Fibroblast of lung (primary cell): ENCODE results near the gene CT45A7. TPM values are rescaled to one million over a fixed set of nuclear protein-coding genes. Genes with fewer than 3 reads are reported as not detected.
"Not testable (repeated sequence)": the region's sequence is repeated elsewhere in the genome, so short reads cannot be mapped to it uniquely, and the experiment has no call there.

Experiments used
- DNase-seq, 2 donors: peaks; one replicate each; pipeline versions ENCODE4 v3.0.0 to v3.0.0-alpha.2; 2010; ENCODE audit warnings: low read depth in 2 of 2
- H2AFZ ChIP-seq: 2 replicates; pipeline ENCODE4 v1.5.1; 2012; ENCODE audit warnings: low read length, control low read depth, inconsistent platforms
- H3K27ac ChIP-seq: 2 replicates; pipeline ENCODE4 v1.5.1; 2011; ENCODE audit warnings: low read length, control low read depth; ENCODE audit not compliant: insufficient read depth
- H3K27me3 ChIP-seq: 2 replicates; pipeline ENCODE4 v1.5.1; 2011; ENCODE audit warnings: mild to moderate bottlenecking, low read length; ENCODE audit not compliant: control insufficient read depth, insufficient read depth
- H3K36me3 ChIP-seq: 2 replicates; pipeline ENCODE4 v1.5.1; 2011; ENCODE audit warnings: low read length; ENCODE audit not compliant: control insufficient read depth, insufficient read depth
- H3K4me1 ChIP-seq: 2 replicates; pipeline ENCODE4 v1.5.1; 2011; ENCODE audit warnings: low read length; ENCODE audit not compliant: control insufficient read depth, insufficient read depth; ENCODE audit errors: extremely low read depth
- H3K4me2 ChIP-seq: 2 replicates; pipeline ENCODE4 v1.5.1; 2011; ENCODE audit warnings: low read length, control low read depth; ENCODE audit not compliant: insufficient read depth; ENCODE audit errors: extremely low read depth
- H3K4me3 ChIP-seq, 4 experiments: fragments of 200-600 bp in 1 of 4; sonication (generic) in 1 of 4; replicated peaks in 1 of 4; 2 replicates each; pipeline ENCODE4 v1.5.1; 2011 to 2016; ENCODE audit warnings: low read length in 4 of 4, low read depth in 3 of 4, mild to moderate bottlenecking in 3 of 4, control low read depth in 2 of 4, inconsistent platforms in 1 of 4, mixed read lengths in 1 of 4; ENCODE audit not compliant: insufficient read depth in 1 of 4; ENCODE audit errors: control extremely low read depth in 1 of 4
- H3K79me2 ChIP-seq: 2 replicates; pipeline ENCODE4 v1.5.1; 2012; ENCODE audit warnings: mild to moderate bottlenecking, low read length, inconsistent platforms; ENCODE audit not compliant: control insufficient read depth, insufficient read depth
- H3K9ac ChIP-seq: 2 replicates; pipeline ENCODE4 v1.5.1; 2011; ENCODE audit warnings: mild to moderate bottlenecking, low read length, control low read depth; ENCODE audit not compliant: insufficient read depth
- H3K9me3 ChIP-seq: 2 replicates; pipeline ENCODE4 v1.5.1; 2012; ENCODE audit warnings: low read depth, low read length; ENCODE audit not compliant: control insufficient read depth, insufficient read depth
- H4K20me1 ChIP-seq: 2 replicates; pipeline ENCODE4 v1.5.1; 2011; ENCODE audit warnings: low read length; ENCODE audit not compliant: control insufficient read depth, insufficient read depth; ENCODE audit errors: extremely low read depth
- polyA plus RNA-seq, 2 donors: library from polyadenylated mRNA; depleted of rRNA in 1 of 2; stranded (reverse) in 1 of 2; unstranded in 1 of 2; fragments of >200 nt; gene quantifications; 2 replicates each; pipeline ENCODE4 v1.2.1, GENCODE V29; 2011 to 2012; ENCODE audit warnings: missing spikeins in 1 of 2
- total RNA-seq: library from RNA; depleted of rRNA; stranded (reverse); fragments of >200 nt; gene quantifications from 2 replicates; pipeline ENCODE4 v1.2.1, GENCODE V29; 2014

CT45A7 gene
- total and polyA plus RNA-seq, 2 donors (not counting 1 experiment from before 2014, with no cell fraction given): not detected

DNA sequence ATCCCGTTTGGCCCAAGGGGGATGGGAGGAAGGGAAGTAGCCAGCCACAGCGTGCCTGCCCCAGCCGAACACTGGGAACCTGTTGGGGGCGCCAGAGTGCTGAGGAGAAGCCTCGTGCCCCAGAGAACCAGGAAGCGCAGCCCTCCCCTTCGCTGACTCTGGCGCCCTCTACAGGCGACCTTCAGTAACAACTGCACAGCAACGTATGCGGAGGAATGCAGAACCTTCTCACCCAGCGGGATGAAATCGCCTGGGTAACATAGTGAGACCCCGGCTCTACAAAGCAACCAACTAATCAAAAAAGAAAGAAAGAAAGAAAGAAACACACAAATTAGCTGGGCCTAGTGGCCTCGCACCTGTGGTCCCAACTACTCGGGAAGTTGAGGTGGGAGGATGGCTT, 51.7 kb downstream of the CT45A7 start, which contains the start of gene CT45A5:
Gene CT45A5 (minus strand): TSS at position 101 of the 400 bp plus-strand sequence. CDS start 3,774 bp downstream, outside the sequence.
- H3K4me3 ChIP-seq, H3K9me3 ChIP-seq, H2AFZ ChIP-seq, H4K20me1 ChIP-seq, H3K9ac ChIP-seq, H3K79me2 ChIP-seq, DNase-seq, H3K4me2 ChIP-seq, H3K4me1 ChIP-seq, H3K27me3 ChIP-seq, H3K36me3 ChIP-seq, H3K27ac ChIP-seq: not testable (repeated sequence)

Other genes starting within 250 kb of the CT45A7 start
- not detected in 2 replicates for gene CT45A1, start 123.6 kb downstream of the CT45A7 start, total RNA-seq
- gene CT45A1, start 123.6 kb downstream of the CT45A7 start, polyA plus RNA-seq: not detected in 2 replicates
- not detected in 2 replicates for gene CT45A3, start 69.1 kb downstream of the CT45A7 start, total RNA-seq
- not detected in 2 replicates for gene CT45A3, start 69.1 kb downstream of the CT45A7 start, polyA plus RNA-seq
- not detected in 2 replicates for gene CT45A5, start 51.8 kb downstream of the CT45A7 start, total RNA-seq
- not detected in 2 replicates for gene CT45A5, start 51.8 kb downstream of the CT45A7 start, polyA plus RNA-seq
- not detected in 2 replicates for gene CT45A6, start 34.5 kb downstream of the CT45A7 start, total RNA-seq
- gene CT45A6, start 34.5 kb downstream of the CT45A7 start, polyA plus RNA-seq: not detected in 2 replicates
- not detected in 2 replicates for gene CT45A2, start 17.3 kb downstream of the CT45A7 start, total RNA-seq
- not detected in 2 replicates for gene CT45A2, start 17.3 kb downstream of the CT45A7 start, polyA plus RNA-seq
- gene CT45A8, start 17.3 kb upstream of the CT45A7 start, total RNA-seq: not detected in 2 replicates
- not detected in 2 replicates for gene CT45A8, start 17.3 kb upstream of the CT45A7 start, polyA plus RNA-seq
- not detected in 2 replicates for gene CT45A9, start 34.5 kb upstream of the CT45A7 start, total RNA-seq
- not detected in 2 replicates for gene CT45A9, start 34.5 kb upstream of the CT45A7 start, polyA plus RNA-seq
- gene CT45A10, start 56.2 kb upstream of the CT45A7 start, total RNA-seq: not detected in 2 replicates
- not detected in 2 replicates for gene CT45A10, start 56.2 kb upstream of the CT45A7 start, polyA plus RNA-seq
- not detected in 2 replicates for gene SAGE1, start 56.4 kb upstream of the CT45A7 start, total RNA-seq
- 0.05 TPM in 1 of 2 replicates, not detected in the other for gene SAGE1, start 56.4 kb upstream of the CT45A7 start, polyA plus RNA-seq
- 9.5 and 10.4 TPM in 2 replicates for gene MMGT1, start 136.7 kb upstream of the CT45A7 start, total RNA-seq
- gene MMGT1, start 136.7 kb upstream of the CT45A7 start, polyA plus RNA-seq: 26.9 and 27.9 TPM in 2 replicates
- 18.2 and 30.4 TPM in 2 replicates for gene SLC9A6, start 148.2 kb upstream of the CT45A7 start, total RNA-seq
- gene SLC9A6, start 148.2 kb upstream of the CT45A7 start, polyA plus RNA-seq: 22.2 and 23.6 TPM in 2 replicates